OCI-LY7 (cell line): ENCODE data around the gene UTP14C. TPM values are rescaled to one million over a fixed set of nuclear protein-coding genes. Genes with fewer than 3 reads are reported as not detected.

Experiments
- BruUV-seq: library from RNA; stranded (reverse); fragments of 400-500 nt; replicated peaks from 2 replicates; lab custom pipeline; 2021; lab: Mats Ljungman, UMichigan
- CTCF ChIA-PET: fragments of 300-600 bp; sonication (Branson Sonifier 250); formaldehyde crosslinking; loops from one replicate; lab custom pipeline; 2022; ENCODE audit warnings: antibody characterized with exemption; ENCODE audit not compliant: unreplicated experiment; lab: Charles Lee
- POLR2A ChIA-PET: fragments of 300-600 bp; sonication (Branson Sonifier 250); formaldehyde crosslinking; loops from one replicate; lab custom pipeline; 2022; ENCODE audit warnings: antibody characterized with exemption; lab: Charles Lee
- DNase-seq: peaks from one replicate; pipeline ENCODE4 v3.0.0-alpha.2; 2015; ENCODE audit warnings: low spot score
- H2AFZ ChIP-seq: fragments of 200-600 bp; sonication (generic), shearing (Covaris generic); 2 replicates; pipeline ENCODE4 v1.6.1; 2014; ENCODE audit warnings: mild to moderate bottlenecking, antibody characterized with exemption, low read length, moderate library complexity
- H3K27ac ChIP-seq: fragments of 200-600 bp; sonication (generic); 2 replicates; pipeline ENCODE4 v1.5.1; 2014; ENCODE audit warnings: mixed run types, low read depth, mild to moderate bottlenecking, moderate library complexity, low read length, inconsistent platforms; ENCODE audit not compliant: poor library complexity, severe bottlenecking
- H3K36me3 ChIP-seq: fragments of 200-600 bp; sonication (generic); 2 replicates; pipeline ENCODE4 v1.6.1; 2014; ENCODE audit warnings: mild to moderate bottlenecking, antibody characterized with exemption, low read length, moderate library complexity, mixed read lengths; ENCODE audit not compliant: insufficient read depth
- H3K4me1 ChIP-seq: fragments of 200-600 bp; sonication (generic); 2 replicates; pipeline ENCODE4 v1.5.1; 2014; ENCODE audit warnings: mild to moderate bottlenecking, low read length; ENCODE audit not compliant: insufficient read depth, poor library complexity, severe bottlenecking
- H3K4me2 ChIP-seq: fragments of 200-600 bp; sonication (generic); 2 replicates; pipeline ENCODE4 v1.6.1; 2014; ENCODE audit warnings: mild to moderate bottlenecking, low read length
- H3K4me3 ChIP-seq: fragments of 200-600 bp; sonication (generic); 2 replicates; pipeline ENCODE4 v1.5.1; 2014; ENCODE audit warnings: mild to moderate bottlenecking, low read depth, low read length; ENCODE audit not compliant: poor library complexity, severe bottlenecking
- H3K79me2 ChIP-seq: fragments of 200-600 bp; sonication (generic); 2 replicates; pipeline ENCODE4 v1.6.1; 2016; ENCODE audit warnings: low read depth, mild to moderate bottlenecking, low read length, moderate library complexity, mixed read lengths; ENCODE audit not compliant: insufficient read depth
- H3K9me2 ChIP-seq: fragments of 200-600 bp; sonication (generic); 2 replicates; pipeline ENCODE4 v1.6.1; 2016; ENCODE audit warnings: mild to moderate bottlenecking, low read length, mixed read lengths; ENCODE audit not compliant: insufficient read depth
- H3K9me3 ChIP-seq: fragments of 200-600 bp; sonication (generic); 2 replicates; pipeline ENCODE4 v1.6.1; 2014; ENCODE audit warnings: mild to moderate bottlenecking, mixed run types, low read length, mixed read lengths
- H4K20me1 ChIP-seq: fragments of 200-600 bp; sonication (generic); 2 replicates; pipeline ENCODE4 v1.6.1; 2014; ENCODE audit warnings: mild to moderate bottlenecking, antibody characterized with exemption, low read length, moderate library complexity, mixed read lengths; ENCODE audit not compliant: insufficient read depth
- CTCF ChIP-seq: fragments of 200-600 bp; sonication (generic); conservative IDR thresholded peaks from 2 replicates; pipeline ENCODE4 v1.5.1; 2014; ENCODE audit warnings: mild to moderate bottlenecking, antibody characterized with exemption, low read length, moderate library complexity, mixed read lengths
- EZH2phosphoT487 ChIP-seq: fragments of 200-600 bp; sonication (generic); IDR thresholded peaks from 2 replicates; pipeline ENCODE4 v1.6.1; 2018; ENCODE audit warnings: low read depth, borderline replicate concordance, mild to moderate bottlenecking, mixed run types, antibody characterized with exemption, low read length, moderate library complexity, mixed read lengths
- intact Hi-C: fragments of 100-400 bp; cut with micrococcal nuclease; formaldehyde crosslinking; loops from one replicate; pipeline ENCODE4 v1.10.0; 2022; ENCODE audit not compliant: unreplicated experiment
- total RNA-seq, 2 experiments: library from RNA; depleted of rRNA in 1 of 2; stranded (reverse); fragments of >200 nt in 1 of 2; shearing (Covaris generic) in 1 of 2; gene quantifications; 2 replicates each; pipeline ENCODE4 v1.2.3, GENCODE V29; 2014 to 2022

The UTP14C gene
- total RNA-seq, 2 experiments from 2014 or later = 7.3 to 11.5 TPM

GRCh38 chr13:51995677-51996551, 28.6 kb upstream of the UTP14C start:
- Histone ChIP-seq H3K27ac (no peak overlapping the region), H4K20me1 (no peaks in the 10 kb centered on the region; the same call in 1 of the 2 replicates), H3K79me2 (no peaks in the 10 kb centered on the region), H3K4me3 (no peak overlapping the region), H2AFZ (no peak overlapping the region), H3K4me1 (no peaks in the 10 kb centered on the region), H3K4me2 (no peak overlapping the region), H3K9me2 (no peaks in the 10 kb centered on the region), H3K9me3 (no peaks in the 10 kb centered on the region), H3K36me3 (no peaks in the 10 kb centered on the region)
- no peak for DNase-seq
- no TSS peak for BruUV-seq
- TF ChIP-seq CTCF = no peak
- TF ChIP-seq EZH2phosphoT487 = no peak
- POLR2A ChIA-PET = interaction anchor here (0.6 kb wide), 1 partner anchor 23 kb away, joined by 5 read pairs; no protein-coding TSS in a partner anchor
- intact Hi-C loops = no loop called here
- CTCF ChIA-PET = interaction anchor here (0.6 kb wide), 1 partner anchor 173 kb away, joined by 6 read pairs; no protein-coding TSS in a partner anchor

- H3K4me1 ChIP-seq = no peaks in the 10 kb centered on the region
- no peak for DNase-seq
- H3K36me3 ChIP-seq = no peaks in the 10 kb centered on the region
- no peaks in the 10 kb centered on the region for H3K9me3 ChIP-seq
- H4K20me1 ChIP-seq = no peaks in the 10 kb centered on the region; the same call in 1 of the 2 replicates
- no peak for TF ChIP-seq EZH2phosphoT487
- no peak for TF ChIP-seq CTCF
- no TSS peak for BruUV-seq
- H3K27ac ChIP-seq = no peak overlapping the region
- ChIA-PET POLR2A (interaction anchor here (0.6 kb wide), 1 partner anchor 22 kb away, joined by 5 read pairs; no protein-coding TSS in a partner anchor), CTCF (no interaction called here)
- no peaks in the 10 kb centered on the region for H3K9me2 ChIP-seq
- H3K4me2 ChIP-seq = no peak overlapping the region
- no peaks in the 10 kb centered on the region for H3K79me2 ChIP-seq
- no peak overlapping the region for H3K4me3 ChIP-seq
- intact Hi-C loops = no loop called here
- no peak overlapping the region for H2AFZ ChIP-seq
Measured at GRCh38 chr13:51996641-51997040, 27.9 kb upstream of the UTP14C start.

GRCh38 chr13:51997186-51997585, 27.3 kb upstream of the UTP14C start:
- H3K9me2 ChIP-seq = no peaks in the 10 kb centered on the region
- H2AFZ ChIP-seq = no peak overlapping the region
- no peak overlapping the region for H3K4me3 ChIP-seq
- no peak for DNase-seq
- H3K27ac ChIP-seq = no peak overlapping the region
- ChIA-PET CTCF (no interaction called here), POLR2A (interaction anchor here (1.2 kb wide), 1 partner anchor 35 kb away, joined by 3 read pairs; no protein-coding TSS in a partner anchor)
- intact Hi-C loops = no loop called here
- TF ChIP-seq EZH2phosphoT487 = no peak
- TF ChIP-seq CTCF = no peak
- no peak overlapping the region for H3K4me2 ChIP-seq
- H3K79me2 ChIP-seq = no peaks in the 10 kb centered on the region
- H3K9me3 ChIP-seq = no peaks in the 10 kb centered on the region
- no peaks in the 10 kb centered on the region; the same call in 1 of the 2 replicates for H4K20me1 ChIP-seq
- H3K36me3 ChIP-seq = no peaks in the 10 kb centered on the region
- no peaks in the 10 kb centered on the region for H3K4me1 ChIP-seq
- BruUV-seq = no TSS peak
